NCI-H82 treated with DMSO at 0.1 percent for 48 hours (cell line): ENCODE data around the gene S100P.
"Not testable (repeated sequence)": the region's sequence is repeated elsewhere in the genome, so short reads cannot be mapped to it uniquely, and the experiment has no call there.

Experiments
- DNase-seq: peaks from one replicate; lab custom pipeline; 2025; ENCODE audit not compliant: unreplicated experiment; lab: John Stamatoyannopoulos, UW

The S100P gene

DNA sequence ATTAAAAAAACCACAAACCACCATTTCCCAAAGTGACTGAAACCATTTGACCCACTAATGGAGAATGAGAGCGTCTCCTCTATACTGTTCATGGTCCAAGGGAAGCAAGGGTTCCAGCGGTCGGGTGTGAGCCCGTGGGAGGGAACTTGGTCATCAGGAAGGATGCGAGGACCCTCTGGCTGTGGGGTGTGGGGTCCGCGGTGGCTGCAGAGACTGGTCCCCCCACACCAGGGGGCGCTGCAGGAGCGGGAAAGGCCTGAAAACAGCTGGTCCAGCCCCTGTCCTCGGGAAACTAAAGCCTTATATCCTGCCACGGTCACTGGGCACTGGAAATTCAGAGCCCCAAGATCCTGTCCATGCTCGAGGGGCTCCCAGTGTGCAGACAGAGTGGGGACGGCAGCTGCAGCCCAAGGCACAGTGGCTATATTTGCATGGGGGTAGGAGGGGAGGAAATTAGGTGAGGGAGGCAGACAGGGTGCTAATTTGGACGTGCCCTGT lies 26.6 kb downstream of the S100P start:
- DNase-seq = peak; percentile 21

DNA sequence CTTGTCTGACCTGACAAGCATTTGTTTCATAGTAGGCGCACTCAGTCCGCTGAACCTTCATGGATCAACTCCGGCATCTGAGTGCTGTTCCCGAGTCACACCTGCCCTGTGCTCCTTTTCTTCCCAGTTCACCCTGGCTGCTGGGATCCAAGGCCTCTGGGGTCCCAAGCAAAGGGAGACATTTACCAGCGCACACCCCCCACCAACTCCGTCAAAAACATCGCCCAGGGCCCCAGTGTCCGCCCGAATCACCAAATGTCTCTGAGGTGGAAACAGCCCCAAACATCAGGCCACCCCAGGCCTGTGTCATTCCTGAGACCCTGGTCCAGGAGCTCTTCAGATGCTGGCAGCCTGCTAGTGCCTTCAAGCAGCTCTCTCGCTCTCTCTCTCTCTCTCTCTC lies 27.4 kb downstream of the S100P start:
- DNase-seq = no peak

DNA sequence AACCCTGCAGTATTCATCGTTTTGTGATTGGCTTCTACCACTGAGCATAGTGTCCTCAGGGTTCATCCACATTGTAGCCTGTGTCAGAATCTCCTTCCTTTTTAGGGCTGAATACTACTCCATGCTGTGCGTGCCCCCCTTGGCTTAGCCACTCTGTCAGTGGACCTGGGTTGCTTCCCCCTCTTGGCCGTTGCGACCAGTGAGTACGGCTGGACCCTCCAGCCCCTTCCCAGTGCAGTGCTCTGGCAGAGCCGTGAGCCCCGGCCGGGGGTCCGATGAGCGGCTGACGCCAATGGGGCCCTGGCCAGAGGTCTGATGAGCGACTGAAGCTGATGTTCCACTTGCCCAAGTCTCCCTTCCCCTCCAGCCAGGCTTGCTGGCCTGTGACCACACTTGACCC lies 29.2 kb downstream of the S100P start:
- no peak for DNase-seq

DNA sequence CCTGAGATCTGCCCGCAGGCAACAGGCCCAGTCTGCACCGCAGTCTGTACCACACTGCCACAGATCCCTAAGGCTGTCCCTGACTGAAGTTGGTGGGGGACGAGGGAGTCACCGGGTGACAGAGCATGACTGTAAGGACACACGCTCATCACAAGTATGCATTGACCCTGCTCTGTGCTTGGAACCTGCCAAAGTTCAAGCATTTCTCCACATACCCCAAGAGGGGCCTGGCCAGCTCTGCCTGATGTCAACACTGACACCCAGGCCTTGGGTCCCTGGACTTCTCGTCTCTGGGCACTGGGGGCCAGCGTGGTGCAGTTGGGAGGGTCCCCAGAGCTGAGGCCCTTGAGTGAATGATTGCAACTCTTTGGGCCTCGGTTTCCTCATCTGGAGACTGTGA lies 30.2 kb downstream of the S100P start:
- no peak for DNase-seq

DNA sequence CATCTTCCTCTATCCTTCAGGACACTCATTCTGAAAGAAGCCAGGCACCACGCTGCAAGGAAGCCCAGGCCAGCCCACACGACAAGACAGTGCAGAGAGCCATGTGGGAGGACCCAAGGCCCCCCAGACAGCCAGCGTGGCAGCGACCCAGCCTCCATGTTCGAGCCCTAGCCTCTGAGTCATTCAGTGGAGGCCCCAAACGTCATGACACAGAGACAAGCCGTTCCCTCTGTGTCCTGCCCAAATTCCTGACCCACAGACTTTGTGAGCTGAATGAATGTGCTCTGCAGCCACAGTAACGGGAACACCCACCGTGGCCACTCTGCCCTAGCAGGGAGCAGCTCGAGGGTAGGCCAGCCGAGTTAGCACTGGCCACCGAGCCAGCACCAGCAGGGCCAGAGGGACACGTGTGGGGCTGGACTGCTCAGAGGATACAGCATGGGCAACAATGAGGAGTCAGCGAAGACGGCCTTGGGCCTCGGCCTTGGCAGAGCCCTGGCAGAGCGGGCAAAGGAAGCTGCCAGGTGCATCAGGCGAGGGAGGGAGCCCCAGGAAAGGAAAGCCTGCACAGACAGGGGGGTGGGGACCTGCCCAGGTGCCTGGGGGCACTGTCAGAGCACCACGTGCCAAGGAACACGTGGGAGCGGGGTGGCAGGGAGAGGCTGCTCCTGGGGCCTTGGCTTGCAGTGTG lies 30.9 kb downstream of the S100P start:
- no peak for DNase-seq

DNA sequence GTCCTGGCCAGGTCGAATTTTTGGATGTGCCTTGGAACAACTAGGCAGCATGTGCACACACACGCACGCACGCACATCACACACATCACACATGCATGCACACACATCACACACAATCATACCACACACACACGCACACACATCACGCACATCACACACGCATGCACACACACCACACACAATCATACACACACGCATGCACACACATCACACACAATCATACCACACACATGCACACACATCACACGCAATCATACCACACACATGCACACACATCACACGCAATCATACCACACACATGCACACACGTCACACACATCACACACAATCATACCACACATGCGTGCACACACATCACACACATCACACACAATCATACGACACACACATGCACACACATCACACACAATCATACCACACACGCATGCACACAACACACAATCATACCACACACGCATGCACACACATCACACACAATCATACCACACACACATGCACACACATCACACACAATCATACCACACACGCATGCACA lies 31.8 kb downstream of the S100P start:
- DNase-seq = not testable (repeated sequence)

DNA sequence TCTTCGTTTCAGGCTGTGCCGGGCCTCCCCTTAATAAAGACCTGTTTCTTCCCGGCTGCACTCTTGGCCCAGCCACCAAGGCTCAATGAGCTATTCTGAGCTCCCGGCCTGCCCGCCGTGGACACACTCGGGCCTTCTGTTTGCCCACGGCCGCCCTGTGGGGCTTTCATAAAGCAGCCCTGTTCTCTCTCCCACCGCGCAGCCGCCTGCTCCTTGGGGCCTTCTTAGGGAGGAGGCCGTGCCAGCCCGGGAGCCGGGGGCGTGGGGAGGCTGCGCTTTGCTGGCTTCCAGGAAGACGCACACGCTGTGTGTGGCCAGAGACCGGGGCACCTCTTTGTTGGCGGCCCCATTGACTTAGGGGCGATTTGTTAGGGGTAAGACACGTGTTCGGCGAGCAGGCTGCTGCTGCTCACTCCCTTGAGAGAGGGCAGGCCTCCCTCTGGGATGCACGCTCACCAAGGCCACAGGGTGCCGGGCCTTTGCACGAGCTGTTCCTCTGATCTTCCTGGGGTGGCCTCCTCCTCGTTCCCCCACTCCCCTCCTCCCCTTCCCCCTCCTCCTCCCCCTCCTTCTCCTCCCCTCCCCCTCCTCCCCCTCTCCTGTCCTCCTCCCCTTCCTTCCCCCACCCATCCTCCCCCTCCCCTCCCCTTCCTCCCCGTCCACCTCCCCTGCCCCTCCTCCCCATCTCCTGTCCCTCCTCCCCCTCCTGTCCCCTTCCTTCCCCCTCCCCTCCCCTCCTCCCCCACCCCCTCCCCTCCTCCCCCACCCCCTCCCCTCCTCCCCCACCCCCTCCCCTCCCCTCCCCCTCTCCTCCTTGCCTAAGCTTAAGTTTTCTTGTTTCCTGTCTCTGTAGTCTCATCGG lies 33.6 kb downstream of the S100P start:
- DNase-seq = no peak

DNA sequence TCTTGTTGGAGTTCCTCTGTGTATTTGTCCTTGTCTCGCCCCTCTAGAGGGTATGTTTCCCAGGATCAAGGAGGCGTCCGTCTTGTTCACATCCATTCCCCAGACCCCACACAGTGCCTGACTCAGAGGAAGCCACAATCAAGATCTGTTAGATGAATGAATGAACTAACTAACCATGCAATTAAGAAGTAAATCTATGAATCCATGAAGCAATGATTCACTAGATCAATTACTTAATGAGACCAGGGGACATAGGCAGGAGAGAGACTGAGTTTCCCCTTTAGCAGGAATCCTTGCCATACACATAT lies 34.2 kb downstream of the S100P start:
- DNase-seq = no peak

DNA sequence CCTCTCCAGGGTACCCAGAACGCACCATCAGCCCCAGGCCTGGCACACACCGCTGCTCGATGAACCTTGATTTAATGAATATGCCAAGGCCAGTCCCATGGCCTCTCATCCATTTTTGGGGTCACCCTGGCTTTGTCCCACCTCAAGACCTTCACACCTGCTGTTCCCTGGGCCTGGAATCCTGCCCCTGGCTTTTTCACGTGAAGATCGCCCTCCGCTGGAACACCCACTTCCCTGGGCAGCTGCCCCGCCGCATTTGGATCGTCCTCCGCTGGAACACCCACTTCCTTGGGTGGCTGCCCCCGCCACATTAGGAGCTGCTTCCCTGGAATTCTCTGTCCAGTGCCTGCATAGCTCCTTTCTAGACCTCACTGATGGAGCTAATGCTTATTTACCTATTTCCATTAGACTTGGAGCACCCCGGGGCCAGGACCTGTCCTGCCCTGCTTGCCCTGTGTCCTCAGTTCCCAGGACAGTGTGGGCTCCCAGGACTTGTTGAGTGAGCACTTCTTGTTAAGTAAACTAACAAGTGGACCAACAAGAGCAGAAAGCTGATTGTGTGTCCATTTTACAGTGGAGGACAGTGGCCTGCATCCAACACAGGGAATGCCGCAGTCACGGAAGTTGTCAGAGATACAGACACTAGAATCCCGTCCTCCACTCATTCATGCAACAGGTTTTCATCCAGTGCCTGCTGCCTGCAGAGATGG lies 34.8 kb downstream of the S100P start:
- DNase-seq = no peak

DNA sequence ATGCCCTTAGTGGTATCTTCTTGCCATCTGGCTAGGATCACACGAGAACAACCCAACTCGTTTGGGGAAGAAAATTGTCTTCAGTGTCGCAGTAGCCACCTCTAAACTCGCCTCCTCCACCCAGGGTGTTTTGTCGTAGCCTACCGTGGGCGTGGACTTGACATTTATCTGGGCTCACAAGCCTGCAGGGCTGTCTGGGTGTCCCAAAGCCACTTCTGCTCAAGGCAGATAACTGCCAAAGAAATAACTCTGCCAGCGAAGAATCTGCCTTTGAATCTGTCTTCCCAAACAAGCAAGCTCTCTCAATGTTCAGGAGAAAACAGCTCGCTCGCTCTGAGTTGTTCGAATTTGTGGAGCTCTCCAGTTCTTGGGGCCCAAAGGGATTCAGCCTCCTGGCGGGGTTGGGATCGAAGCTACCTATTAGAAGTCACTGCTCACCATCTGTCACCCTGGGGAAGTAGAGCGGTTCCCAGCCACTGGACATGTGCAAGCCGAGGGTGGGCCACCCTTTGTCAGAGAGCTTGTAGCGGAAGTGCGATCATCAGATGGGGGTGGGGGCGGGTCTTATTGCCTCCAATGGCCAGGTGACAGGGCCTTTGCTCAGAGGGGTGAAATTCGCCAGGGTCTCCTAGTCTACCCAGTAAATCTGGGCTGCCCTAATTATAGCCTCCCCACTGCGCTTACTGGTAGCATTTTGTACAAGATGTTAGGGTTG lies 37.1 kb downstream of the S100P start:
- peak; percentile 56 for DNase-seq

DNA sequence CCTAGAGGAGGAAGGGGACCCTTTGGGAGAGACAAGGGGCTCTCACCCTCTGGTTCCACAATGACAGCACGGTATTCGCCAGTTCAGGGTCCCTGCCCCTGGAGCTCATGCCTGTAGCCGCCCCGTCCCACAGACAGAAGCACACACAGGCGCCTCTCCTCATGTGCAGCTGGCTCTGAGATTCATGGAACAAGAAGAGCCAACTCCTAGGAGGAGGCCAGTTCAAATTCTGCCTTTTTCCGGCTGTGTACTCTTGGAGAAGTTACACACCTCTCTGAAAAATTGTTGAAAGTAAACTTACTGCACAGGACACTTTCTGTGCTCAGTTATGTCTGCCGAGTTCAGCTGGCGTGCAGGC lies 37.6 kb downstream of the S100P start:
- no peak for DNase-seq

DNA sequence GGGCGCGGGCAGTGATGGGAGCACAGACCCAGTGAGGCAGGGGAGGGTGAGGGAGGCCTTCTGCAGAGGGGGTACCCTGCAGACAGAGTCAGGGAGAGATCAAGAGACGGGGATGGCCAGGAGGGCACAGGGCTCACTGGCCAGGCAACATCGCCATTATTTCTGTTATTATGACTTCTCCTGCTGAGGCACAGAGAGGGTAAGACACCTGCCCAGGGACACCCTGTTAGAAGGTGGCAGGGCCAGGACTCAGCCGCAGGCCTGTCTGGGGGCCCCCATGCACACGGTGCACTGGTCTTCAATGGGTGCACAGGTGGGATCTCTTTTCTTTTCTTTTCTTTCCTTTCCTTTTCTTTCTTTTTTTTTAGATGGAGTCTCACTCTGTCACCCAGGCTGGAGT lies 38.1 kb downstream of the S100P start:
- no peak for DNase-seq

DNA sequence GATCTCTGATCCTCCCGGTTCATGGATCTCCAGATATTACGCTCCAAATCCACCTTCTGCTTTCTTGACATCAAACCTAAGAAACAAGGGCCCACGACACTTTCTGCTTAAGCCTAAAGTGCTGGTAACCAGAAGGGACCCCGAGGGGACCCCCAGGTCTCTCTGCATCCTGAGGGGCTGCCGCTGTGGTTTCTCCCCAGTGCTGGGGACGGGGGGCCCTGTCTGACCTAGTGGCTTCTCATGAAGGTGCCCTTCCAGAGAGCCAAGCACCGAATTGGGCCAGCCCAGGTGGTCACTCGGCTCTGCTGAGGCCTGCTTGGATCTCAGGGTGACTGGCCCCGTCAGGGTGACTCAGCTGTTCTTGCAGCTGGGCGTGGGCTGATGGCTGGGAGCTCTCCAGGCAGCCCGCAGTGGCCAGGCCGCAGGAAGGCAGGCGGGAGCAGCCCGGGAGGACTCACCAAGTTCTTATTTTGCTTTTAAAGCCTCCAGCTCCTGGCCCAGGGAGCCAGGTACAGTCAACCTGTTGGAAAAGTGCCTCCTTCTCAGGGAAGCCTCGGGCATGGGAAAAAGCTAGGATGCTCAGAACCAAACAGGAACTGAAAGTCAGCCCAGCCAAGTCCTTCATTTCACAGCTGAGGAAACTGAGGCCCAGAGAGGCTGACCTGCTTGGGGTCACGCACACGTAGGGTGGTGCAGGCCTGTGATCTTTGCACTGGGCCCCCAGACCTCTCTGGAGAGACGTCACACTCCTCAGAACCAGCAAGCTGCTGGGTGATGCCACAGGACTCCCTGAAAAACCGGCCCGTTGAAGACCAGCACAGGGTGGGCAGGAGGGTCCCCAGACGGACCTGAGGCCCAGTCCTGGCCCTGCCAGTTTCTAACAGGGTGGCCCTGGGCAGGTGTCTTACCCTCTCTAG lies 39.0 kb downstream of the S100P start:
- no peak for DNase-seq

DNA sequence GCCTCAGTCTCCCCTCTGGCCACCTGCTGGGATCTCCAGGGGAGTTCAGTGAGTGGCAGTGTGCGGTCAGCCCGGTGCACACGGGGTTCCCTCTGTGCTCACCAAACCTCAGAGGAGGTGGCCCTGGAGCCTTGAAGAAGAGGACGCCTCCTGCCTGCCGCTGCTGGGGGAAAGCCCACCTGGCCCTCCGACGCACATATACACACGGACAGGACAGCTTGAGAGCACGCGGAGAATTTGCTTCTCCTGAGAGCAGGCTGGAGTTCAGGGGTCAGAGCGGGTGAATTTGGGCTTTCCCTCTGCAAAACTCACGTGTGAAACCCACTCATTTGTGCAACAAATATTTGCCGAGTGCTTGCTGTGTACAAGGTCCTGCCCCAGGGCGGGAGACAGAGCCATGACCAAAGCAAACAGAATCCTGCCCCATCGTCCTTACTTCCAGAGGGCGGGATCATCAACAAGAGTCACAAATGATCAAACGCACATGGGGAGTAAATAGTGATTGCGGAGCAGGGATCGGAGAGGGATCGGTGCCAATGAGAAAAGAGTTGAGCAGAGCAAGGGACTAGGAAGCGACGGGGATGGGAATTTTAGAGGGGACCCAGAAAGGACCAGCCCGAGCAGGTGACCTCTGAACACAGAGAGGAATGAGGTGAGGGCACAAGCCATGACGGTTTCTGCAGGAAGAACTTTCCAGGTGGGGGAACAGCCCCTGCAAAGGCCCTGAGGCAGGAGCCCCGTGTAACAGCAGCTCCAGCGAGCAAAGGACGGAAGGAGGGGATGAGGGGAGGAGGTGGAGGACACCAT lies 39.9 kb downstream of the S100P start:
- no peak for DNase-seq

DNA sequence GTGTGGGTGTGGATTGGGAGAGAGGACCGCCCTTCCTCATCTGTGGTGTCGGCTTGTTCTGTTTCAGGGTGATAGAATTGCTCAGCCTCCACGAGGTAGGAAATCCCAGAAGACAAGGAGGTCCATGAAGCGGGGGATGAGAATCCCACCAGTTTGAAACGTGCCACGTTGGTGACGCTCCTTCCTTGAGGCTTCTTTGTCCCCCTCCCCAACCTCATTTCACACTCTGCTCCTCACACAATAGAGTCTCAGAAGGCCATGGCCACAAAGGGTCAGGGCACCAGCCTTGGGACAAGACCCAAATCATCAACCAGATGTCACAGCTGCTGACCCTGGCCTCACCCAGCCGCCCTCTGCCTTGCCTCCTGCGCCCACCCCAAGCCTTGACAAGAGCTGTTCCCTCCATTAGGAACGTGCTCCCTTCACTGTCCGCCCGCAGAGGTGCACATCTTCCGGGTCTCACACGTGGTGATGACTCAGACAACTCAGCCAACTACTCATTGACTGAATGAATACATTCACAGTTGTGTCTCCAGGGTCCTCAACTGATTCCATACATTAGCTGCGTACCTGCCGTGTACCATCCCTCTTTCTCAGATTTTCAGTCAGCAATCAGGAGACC lies 40.6 kb downstream of the S100P start:
- no peak for DNase-seq

DNA sequence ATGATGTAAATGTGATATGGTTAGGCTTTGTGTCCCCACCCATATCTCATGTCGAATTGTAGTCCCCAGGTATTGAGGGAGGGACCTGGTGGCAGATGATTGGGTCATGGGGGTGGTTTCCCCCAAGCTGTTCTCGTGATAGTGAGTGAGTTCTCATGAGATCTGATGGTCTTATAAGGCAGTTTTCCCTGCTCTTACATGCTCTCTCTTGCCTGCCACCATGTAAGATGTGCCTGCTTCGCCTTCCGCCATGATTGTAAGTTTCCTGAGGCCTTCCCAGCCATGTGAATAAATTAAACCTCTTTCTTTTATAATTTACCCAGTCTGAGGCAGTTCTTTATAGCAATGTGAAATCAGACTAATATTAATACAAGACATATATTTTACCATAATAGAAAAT lies 46.2 kb downstream of the S100P start:
- no peak for DNase-seq

DNA sequence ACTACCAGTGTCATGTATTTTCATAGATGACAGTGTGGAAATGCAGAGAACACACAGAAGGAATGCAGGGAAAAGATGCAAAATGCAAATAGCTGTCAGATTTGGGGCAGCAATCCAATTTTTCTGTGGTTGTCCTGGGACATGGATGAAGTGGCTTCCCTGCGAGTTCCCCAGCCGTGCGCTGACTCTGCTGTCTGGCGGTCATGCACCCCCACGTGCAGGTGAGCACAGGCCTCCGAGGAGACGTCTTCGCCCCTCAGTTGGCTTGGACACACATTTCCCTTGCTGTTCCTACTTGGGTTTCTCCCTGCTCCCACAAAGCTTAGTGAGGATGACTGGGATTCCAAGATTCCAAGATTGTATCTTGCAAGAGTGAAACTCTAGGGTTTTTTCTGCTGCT lies 46.7 kb downstream of the S100P start:
- DNase-seq = no peak

DNA sequence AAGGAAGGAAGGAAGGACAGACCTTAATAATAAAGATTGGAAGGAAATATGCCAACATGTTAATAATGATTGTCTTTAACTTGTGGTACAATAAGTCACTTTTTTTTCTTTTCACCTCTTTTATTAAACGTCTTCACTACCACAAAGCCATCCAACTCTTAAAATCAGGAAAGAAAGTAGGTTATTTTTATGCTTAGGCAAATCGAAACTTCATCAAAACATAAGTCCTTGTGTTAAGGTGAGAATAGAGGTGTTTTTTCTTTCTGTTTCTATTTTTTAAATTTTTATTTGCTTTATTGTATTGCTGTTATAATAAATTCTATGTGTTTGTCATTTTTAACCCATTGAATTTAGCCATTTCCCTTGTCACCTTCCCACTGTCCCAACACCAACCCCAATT lies 48.8 kb downstream of the S100P start:
- no peak for DNase-seq

DNA sequence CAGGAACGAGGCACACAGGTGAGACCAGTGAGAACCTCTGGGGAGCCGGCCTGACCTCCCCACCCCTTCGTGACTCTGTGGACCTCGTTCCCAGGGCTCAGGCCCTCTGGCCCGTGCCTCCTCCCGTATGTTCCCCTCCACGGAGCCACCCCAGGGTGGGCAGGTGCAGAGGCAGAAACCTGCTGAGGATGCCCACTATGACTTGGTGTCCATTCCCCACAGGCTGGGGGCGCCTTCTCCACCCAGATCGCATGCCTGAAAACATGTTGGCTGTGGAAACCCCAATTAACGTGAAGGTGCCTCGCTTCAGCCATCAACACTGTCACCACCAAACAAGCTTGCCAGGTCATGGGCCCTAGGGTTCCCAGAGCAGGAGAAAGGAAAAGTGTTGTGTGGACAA lies 49.3 kb downstream of the S100P start:
- no peak for DNase-seq
